HG03139 (cell line): ENCODE results near the gene ADCK1.
"Not testable (repeated sequence)": the region's sequence is repeated elsewhere in the genome, so short reads cannot be mapped to it uniquely, and the experiment has no call there.

Experiments
- ATAC-seq: cut with Tn5 transposase; IDR thresholded peaks from one replicate; pipeline ENCODE4 v1.9.1; 2021; ENCODE audit not compliant: unreplicated experiment

The ADCK1 gene

DNA sequence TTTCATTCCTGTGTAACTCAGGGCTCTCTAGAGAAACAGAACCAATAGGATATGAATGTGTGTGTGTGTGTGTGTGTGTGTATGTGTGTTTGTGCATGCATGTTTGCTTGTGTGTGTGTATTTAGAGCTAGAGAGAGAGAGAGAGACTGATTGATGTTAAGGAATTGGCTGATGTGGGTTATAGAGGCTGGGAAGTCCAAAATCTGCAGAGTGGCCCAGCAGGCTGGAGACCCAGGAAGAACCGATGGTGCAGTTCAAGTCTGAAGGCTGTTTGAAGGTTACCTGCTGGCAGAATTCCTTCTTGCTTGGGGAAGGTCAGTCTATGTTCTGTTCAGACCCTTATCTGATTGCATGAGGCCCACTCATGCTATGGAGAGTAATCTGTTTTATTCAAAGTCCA, 64.7 kb downstream of the ADCK1 start:
- no peak for ATAC-seq

DNA sequence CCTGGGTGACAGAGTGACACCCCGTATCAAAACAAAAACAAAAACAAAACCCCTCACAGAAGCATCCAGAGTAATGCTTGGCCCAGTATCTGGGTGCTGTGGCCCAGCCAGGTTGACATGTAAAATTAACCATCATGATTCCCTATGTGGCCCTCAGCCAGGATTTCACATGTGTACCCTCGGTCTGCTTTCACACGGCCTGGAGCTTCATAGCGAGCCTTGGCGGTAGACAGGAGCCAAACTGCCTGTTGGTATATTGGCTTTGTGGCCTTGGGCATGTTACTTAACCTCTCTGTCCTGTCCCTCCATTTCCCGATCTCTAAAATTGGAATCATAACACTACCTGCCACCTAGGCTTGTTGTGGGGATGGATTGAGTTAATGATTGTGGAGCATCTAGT, 65.5 kb downstream of the ADCK1 start:
- ATAC-seq, result no peak

DNA sequence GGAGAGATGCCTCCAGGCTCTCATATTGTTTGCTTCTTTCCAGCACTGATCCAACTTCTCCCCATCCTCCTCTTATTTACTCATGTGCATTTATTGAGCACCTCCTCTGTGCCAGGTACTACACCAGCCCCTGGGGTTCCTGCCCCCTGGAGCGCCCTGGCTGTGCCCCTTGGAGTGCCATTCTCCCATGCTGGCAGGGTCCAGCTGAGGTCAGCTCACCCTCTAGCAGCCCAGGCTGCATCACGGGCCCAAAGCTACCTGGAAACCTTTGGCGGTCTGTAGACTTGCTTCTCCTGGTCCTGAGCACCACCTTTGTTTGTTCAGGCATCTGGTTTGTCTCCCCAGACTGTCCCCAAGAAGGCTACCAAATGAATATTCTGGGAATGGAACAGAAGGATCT, 67.0 kb downstream of the ADCK1 start:
- ATAC-seq, result no peak

DNA sequence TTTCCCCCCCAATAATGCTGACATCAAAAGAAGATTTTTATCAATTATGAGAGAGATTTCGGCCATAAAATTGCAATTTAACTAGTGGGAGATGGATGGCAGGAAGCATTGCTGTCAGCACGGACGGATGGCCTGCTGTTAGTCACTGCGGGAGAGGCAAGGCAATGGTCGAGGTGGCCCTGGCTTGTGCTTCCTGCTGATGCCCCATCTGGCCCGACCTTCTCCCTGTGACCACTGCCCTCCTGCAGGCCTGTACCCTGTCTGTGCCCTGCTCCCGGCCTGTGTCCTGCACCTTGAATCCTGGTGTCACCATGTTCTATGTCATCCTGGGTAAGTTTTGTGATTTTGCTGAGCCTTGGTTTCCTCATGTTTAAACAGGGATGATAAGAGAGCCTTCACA, 67.6 kb downstream of the ADCK1 start:
- ATAC-seq, result no peak

DNA sequence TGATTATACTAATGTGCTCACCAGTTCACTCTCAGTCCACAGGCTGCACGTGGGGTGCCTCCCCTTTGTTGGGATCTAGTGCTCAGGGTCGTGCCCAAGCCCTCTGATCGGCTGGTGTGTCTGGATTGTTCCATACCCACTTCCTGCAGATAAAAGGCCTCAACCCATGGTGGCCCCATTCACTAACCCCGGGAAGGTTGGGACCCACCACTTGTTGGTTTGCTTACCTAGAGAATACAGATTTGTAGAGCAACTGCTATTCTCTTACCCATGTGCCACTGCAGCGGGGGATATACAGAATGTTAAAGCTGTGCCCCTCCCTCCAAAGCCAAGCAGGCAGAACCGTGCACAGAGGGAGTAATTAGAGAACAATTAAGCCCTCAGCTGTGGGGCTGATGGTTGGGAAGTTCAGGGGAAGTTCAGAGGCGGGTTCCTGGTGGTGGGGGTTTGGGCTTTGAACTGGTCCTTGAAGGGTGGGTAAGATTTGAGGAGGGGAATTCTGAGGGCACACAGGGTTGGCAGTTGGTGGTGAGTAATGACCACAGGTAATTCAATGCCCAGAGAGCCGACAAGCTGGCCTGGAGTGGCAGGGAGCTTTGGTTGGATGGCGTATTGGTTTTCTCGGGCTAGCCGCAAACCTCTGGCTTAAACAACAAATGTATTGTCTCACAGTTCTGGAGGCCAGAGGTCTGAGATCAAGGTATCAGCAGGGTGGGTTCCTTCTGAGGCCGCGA, 68.8 kb downstream of the ADCK1 start:
- ATAC-seq, result no peak

DNA sequence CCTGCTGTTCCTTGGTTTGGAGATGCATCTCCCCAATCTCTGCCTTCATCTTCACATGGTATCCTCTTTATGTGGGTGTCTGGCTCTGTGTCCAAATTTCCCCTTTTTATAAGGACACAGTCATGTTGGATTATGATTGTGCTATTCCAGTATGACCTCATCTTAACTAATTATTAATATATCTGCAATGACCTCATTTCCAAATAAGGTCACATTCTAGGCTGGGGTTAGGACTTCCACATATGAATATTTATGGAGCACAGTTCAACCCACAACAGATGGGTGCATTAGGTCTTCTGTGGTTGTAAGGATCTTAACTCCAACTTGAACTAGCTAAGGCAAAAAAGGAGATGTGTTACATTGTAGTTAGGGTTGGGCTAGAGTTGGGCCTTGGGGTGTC, 69.4 kb downstream of the ADCK1 start:
- ATAC-seq, result no peak

DNA sequence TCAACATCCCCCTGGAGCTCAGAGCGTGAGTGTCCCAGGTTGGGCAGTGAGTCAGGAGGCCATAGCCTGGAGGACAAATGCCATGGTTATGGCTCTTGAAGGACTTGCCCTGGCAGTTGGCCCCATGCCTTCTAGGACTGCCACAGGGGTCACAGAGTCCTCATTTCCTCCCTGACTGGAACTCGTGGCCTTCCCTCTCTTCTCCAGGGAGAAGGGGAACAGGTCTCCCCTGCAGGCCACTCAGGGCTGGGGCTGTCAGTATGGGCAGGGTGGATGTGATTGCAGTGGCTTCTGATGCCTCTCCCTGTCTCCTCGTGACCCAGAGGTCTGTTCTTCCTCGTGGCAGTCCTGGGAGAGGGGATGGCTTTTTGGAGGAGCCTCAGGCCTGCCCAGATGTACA, 70.7 kb downstream of the ADCK1 start:
- no peak for ATAC-seq

DNA sequence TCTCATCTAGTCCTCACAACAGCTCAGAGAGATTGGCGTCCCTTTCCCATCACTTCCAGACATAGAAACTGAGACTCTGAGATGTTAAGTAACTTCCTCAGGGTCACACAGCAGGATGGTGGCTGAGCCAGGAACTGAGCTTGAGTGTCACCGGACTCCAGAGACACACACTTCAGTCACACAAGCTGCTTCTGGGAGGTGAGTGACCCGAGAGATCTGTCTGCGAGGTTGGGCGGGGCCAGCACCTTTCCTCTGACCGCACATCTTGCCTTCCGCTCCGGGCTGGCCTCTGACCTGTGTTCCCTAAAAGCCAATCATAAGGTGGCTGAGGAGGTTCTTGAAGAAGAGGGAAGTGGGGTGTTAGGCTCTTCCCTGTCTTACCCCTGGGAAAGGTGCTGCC, 72.2 kb downstream of the ADCK1 start:
- no peak for ATAC-seq

DNA sequence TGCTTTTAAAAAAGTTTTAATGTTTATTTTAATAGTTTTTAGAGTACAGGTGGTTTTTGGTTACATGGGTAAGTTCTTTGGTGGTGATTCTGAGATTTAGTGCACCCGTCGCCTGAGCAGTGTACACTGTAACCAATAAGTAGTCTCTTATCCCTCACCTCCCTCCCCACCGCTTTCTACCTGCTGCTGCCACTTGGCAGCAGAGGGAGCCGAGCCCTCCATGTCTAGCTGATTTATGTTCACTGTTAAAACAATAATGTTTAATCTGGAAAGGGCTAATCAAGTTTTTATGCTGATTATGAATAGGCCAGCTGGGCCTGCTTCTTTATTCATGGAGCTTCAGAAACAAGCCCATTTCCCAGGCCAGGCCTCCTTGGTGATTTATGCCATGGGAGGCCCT, 73.1 kb downstream of the ADCK1 start:
- ATAC-seq, result no peak

DNA sequence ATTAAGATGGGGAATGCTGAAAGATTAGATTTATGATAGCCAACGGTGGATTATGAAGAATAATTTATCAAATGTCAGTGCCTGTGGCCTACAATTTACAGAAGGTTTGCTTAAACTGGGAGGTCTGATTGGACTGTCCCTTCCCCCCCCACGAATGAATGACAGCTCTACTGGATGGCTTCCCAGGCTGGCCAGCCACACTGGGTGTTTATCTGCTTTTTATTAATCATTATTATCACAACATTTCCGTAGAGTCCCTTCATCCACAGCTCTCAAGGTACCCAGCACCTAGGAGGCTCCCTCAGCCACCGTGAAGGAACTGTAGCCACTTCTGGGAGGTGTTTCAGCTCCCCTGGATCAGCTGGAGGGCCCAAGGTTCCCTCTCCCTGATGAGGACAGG, 78.9 kb downstream of the ADCK1 start:
- ATAC-seq, result no peak

DNA sequence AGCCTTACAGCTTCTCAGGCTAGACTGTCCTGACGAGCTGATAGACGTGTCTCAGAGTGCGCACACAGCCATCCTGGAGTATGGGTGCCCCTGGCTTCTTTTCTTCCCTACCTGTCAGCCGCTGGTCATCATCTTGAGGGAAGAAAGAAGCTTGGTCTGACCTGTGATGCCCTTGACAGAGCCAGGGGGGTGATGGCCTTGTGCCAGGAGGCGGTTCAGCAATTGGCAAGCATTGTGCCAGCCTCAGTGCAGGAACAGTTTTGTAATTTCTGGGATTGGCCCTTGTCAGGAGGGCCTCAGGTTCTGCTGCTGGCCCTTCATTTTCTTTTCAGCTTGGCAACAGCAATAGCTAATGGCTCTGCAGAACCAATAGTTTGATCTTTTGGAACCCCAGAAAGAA, 80.1 kb downstream of the ADCK1 start:
- ATAC-seq, result no peak

DNA sequence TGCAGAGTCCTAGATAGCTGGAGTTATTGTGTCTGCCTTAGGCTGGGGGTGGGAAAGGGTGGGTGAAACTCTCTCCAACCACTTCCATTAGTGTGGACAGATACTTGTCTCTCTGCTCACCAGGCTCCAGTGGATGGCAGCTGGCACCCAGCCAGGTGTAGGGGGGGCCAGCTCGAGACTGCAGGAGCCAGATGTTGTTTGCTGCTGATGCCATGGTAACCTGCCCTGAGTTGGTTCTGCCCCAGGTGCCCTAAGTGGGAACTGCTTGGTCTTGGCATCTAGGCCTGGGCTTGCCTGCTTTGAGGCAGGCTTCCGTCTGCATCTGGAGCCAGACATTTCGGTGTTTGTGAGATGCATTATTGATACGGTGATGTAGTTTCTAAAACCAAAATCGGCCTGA, 82.2 kb downstream of the ADCK1 start:
- no peak for ATAC-seq

DNA sequence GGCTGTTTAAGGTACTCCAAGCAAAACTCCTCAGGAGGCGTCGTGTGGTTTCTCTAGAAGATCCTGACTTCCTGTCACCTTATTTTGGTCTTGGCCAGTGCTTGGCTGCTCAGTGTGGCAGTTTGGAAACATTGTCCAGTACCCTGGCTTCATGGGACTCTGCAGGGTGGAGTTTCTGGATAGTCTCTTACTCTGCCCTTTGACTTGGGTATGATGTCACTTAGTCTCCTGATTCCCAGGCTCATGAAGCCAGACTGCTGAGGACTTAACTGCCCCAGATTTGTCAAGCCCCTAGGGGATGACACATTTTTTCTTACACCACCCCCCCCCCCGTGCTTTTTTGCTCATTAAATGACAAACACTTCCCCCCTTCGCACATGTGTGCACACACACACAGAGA, 82.7 kb downstream of the ADCK1 start:
- ATAC-seq, result no peak

DNA sequence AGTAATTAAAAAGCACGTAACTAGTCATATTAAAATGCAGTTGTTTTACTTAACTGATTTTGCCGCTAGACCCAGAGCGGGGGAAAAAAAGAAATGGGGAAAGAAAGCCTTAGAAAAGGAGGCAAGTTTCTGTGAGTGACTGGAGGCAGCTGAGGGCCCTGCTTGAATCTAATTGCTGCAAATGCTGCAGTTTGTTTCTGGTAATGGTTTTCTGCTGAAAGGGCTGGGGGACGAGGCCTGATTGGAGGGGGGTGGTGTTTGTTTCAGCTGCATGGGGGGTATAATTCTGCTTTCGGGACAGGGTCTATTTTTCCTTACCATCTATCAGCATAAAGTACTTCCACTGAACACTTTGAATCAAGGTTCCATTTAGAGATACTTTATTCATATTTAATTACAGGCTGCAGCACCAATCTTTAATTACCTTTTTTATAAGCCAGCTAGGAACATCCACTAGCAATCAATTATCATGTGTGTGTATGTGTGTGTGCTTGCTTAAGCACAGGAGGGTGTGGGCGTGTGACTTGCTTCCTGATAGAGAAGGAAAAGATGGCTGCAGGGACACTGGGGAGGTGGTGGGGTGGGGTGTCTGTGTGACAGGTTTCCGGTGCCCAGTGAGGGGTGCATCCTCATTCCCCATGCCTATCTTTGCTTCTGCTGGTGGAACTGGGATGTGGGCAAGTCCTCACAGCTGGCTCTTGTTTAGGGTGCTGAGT, 83.4 kb downstream of the ADCK1 start:
- ATAC-seq, result no peak

DNA sequence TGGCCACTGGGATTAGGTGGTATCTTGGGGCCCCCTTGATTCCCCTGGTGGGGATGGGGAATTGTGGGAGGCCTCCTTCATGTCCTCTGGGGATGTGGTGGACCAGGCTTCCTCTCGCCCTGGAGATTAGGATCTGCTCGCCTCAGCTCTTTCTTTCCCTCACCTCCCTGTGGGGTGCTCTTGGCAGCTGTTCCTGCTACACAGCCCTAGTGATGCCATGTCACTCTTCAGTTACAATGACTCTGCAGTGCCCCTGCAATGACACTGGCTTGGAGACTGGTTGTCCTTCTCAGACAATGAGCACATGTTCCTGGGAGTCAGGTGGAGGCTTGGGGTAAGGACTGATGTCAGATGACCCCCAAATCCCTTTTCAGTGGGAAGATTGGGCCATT, 83.9 kb downstream of the ADCK1 start:
- no peak for ATAC-seq

DNA sequence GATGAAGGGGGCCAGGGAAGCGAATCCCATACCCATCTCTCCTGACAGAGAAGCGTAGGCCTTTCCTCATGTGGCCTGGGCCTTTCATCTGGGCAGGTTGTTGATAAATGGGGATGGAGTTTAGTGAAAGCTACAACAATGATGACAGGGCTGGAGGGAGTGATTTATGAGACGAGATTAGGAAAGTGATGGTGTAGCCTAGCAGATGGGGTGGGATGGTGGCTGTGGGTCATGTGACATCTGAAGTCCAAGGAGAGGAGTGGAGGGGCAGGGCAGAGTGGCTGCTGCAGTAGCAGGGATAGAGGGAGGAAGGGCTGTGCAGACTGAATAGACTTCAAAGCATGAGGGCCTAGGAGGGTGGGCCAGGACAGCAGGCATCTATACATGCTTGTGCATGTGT, 85.5 kb downstream of the ADCK1 start:
- ATAC-seq, result no peak

DNA sequence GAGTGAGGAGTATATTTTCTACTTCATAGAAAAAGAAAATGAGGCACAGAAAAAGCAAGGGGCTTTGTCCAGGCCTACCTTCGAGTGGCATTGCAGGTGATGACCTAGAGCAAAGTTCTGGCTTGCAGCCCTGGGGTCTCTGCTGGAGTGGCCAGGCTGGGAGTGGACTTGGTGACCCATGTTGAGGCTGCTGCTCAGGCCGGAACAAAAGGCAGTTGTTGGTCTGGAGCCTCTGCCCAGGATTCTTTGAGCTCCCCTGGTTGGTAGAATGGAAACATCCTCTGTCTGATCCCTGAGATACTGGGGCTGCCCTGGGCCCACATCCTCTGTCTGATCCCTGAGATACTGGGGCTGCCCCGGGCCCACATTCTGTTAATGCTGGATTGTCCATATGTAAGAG, 86.1 kb downstream of the ADCK1 start:
- no peak for ATAC-seq

DNA sequence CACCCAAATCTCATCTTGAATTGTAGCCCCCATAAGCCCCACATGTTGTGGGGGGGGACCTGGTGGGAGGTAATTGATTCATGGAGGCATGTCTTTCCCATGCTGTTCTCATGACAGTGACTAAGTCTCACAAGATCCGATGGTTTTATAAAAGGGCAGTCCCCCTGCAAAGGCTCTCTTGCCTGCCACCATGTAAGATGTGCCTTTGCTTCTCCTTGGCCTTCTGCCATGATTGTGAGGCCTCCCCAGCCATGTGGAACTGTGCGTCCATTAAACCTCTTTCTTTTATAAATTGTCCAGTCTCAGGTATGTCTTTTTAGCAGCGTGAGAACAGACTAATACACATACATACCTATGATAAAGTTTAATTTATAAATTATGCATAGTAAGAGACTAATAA, 89.0 kb downstream of the ADCK1 start:
- ATAC-seq, result not testable (repeated sequence)

DNA sequence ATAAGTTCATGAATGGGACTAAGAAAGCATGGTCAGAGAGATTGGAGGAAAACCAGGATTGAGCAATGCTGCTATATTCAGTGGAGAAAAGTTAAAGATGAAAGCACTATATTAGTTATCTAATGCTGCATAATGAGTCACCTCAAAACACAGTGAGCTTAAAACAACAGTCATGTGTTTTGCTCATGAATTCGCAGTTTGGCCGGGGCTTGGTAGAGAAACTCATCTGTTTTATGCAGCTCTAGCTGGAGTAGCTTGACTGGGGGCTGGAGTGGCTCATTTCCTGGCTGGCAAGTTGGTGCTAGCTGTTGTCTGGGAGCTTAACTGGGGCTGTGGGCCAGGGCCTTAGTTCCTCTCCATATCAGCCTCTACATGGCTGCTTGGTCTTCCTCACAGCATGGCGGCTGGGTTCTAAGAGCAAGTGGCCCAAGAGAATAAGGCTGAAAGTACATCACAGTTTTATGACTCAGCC, 90.1 kb downstream of the ADCK1 start:
- no peak for ATAC-seq

DNA sequence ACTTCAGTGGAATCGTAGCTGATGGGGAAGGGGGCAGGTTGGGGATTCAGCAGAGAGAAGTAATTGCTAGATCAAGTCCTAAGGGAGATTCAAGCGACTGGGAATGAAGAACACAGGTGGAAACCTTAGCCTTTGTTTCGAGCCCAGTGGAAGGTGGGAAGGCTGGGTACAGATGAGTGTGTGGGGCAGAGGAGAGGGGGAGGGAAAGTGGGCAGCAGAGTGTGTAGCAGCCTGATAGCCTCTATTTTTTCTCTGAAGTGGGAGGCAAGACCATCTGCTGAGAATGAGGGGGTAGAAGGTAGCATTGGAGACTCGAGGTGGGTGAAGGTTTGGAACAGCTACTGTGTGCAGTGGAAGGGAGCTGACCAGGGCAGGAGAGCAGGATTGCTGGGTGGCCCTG, 91.0 kb downstream of the ADCK1 start:
- ATAC-seq, result no peak

DNA sequence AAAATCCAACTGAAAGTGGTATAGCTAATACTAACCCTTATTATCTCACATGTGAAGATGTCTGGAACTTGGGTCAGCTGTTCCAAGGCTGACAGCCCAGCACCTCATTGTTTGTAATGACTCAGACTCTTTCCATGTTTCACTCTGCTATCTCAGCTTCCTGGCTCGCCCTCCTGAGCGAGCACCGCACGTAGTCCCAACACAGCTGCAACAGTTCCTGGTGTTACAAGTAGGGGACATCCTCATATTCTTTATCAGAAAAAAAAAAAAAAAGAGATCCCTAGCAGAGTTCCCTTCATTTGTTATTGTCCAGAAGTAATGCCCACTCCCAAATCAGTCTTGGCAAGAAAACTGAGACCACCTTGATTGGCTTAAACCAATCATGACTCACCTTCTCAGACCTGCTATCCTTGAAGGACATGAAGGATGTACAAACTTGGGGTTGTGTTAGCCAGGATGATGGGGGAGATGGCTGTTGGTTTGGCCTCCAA, 92.5 kb downstream of the ADCK1 start:
- no peak for ATAC-seq

DNA sequence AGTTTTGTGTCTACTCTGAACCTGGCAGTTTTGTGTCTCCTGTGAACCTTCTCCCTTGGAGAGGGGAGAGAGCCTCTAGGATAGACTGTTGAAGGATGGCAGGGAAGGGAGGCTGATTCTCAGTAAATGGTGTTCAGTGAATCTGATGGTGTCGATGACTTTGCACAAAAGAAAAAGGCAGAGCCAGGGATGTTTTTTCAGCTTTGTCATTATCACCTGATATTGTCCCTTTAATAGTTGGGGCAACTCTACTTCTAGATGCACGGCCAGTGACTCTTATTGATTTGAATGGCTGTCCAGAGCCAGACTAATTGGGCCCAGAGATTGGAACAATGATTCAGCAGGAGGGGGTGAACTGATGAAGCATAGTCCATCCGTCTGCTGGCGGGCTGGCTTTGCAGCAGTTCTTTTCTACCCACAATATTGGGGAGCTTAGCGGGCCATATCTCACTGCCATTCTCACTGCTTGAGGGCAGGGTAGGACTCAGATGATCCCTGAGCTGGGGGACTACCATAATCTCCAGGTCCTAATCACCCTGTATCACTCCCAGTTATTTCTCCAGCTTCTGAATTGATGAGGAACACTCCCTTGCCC, 93.1 kb downstream of the ADCK1 start:
- no peak for ATAC-seq
